ENCODE results near the gene HMGN4. TPM values are rescaled to one million over a fixed set of nuclear protein-coding genes. Genes with fewer than 3 reads are reported as not detected.

The HMGN4 gene
- total RNA-seq, 1 donor = 62.2 TPM

GRCh38 chr6:26553635-26554446, 15.7 kb downstream of the HMGN4 start:
- Histone ChIP-seq H3K36me3 (ENCODE audit: insufficient read depth, low read length) (no peaks in the 10 kb centered on the region), H3K9me3 (ENCODE audit: low read depth, low read length) (no peaks in the 10 kb centered on the region), H3K79me2 (ENCODE audit: insufficient read depth, low read length) (no peaks in the 10 kb centered on the region), H4K20me1 (ENCODE audit: insufficient read depth, low read length) (no peaks in the 10 kb centered on the region), H3K27ac (ENCODE audit: low read depth, low read length) (peak overlapping the region; percentile 80), H3K4me1 (ENCODE audit: insufficient read depth, low read length) (peaks cover 18% of the 10 kb centered on the region), H3K4me2 (ENCODE audit: insufficient read depth, low read length) (peak overlapping the region; percentile 93), H2AFZ (ENCODE audit: low read length) (peak overlapping the region; percentile 91), H3K4me3 (ENCODE audit: insufficient read depth, low read length) (peak overlapping the region; percentile 73), H3K27me3 (ENCODE audit: insufficient read depth, low read length) (no peaks in the 10 kb centered on the region)
- no peak for TF ChIP-seq CTCF (IDR thresholded peaks at IDR 0.05; ENCODE audit: extremely low read depth, low read depth, low read length)
- DNase-seq (ENCODE audit: insufficient read length, low spot score, missing footprints) = peak; percentile 72

GRCh38 chr6:26554447-26554696, 16.2 kb downstream of the HMGN4 start:
- Histone ChIP-seq H3K9me3 (ENCODE audit: low read depth, low read length) (no peaks in the 10 kb centered on the region), H3K27me3 (ENCODE audit: insufficient read depth, low read length) (no peaks in the 10 kb centered on the region), H3K4me2 (ENCODE audit: insufficient read depth, low read length) (peak overlapping the region; percentile 93), H3K36me3 (ENCODE audit: insufficient read depth, low read length) (no peaks in the 10 kb centered on the region), H3K27ac (ENCODE audit: low read depth, low read length) (peak overlapping the region; percentile 0), H2AFZ (ENCODE audit: low read length) (peak overlapping the region; percentile 91), H3K4me1 (ENCODE audit: insufficient read depth, low read length) (peaks cover 18% of the 10 kb centered on the region), H4K20me1 (ENCODE audit: insufficient read depth, low read length) (no peaks in the 10 kb centered on the region), H3K4me3 (ENCODE audit: insufficient read depth, low read length) (peak overlapping the region; percentile 73), H3K79me2 (ENCODE audit: insufficient read depth, low read length) (no peaks in the 10 kb centered on the region)
- DNase-seq (ENCODE audit: insufficient read length, low spot score, missing footprints) = no peak
- no peak for TF ChIP-seq CTCF (IDR thresholded peaks at IDR 0.05; ENCODE audit: extremely low read depth, low read depth, low read length)

- Histone ChIP-seq H3K4me2 (ENCODE audit: insufficient read depth, low read length) (peak overlapping the region; percentile 93), H3K4me1 (ENCODE audit: insufficient read depth, low read length) (peaks cover 18% of the 10 kb centered on the region), H2AFZ (ENCODE audit: low read length) (peak overlapping the region; percentile 91), H3K27ac (ENCODE audit: low read depth, low read length) (peak overlapping the region; percentile 0), H4K20me1 (ENCODE audit: insufficient read depth, low read length) (no peaks in the 10 kb centered on the region), H3K79me2 (ENCODE audit: insufficient read depth, low read length) (no peaks in the 10 kb centered on the region), H3K9me3 (ENCODE audit: low read depth, low read length) (no peaks in the 10 kb centered on the region), H3K4me3 (ENCODE audit: insufficient read depth, low read length) (peak overlapping the region; percentile 73), H3K36me3 (ENCODE audit: insufficient read depth, low read length) (no peaks in the 10 kb centered on the region), H3K27me3 (ENCODE audit: insufficient read depth, low read length) (no peaks in the 10 kb centered on the region)
- TF ChIP-seq CTCF (IDR thresholded peaks at IDR 0.05; ENCODE audit: extremely low read depth, low read depth, low read length) = no peak
- no peak for DNase-seq (ENCODE audit: insufficient read length, low spot score, missing footprints)
These were observed 16.7 kb downstream of the HMGN4 start for GRCh38 chr6:26554697-26555504.

Measured in osteoblast (primary cell).